HUES6 (cell line): ENCODE results near the gene ADGRA1.
"Not testable (repeated sequence)": the region's sequence is repeated elsewhere in the genome, so short reads cannot be mapped to it uniquely, and the experiment has no call there.

Experiments used
- H3K27ac ChIP-seq: 2 replicates; pipeline ENCODE4 v1.7.0; 2013; ENCODE audit warnings: low read depth, mild to moderate bottlenecking, low read length, inconsistent platforms
- H3K27me3 ChIP-seq: 2 replicates; pipeline ENCODE4 v1.6.1; 2013; ENCODE audit warnings: low read length; ENCODE audit not compliant: control insufficient read depth, insufficient read depth
- H3K36me3 ChIP-seq: 2 replicates; pipeline ENCODE4 v1.6.1; 2013; ENCODE audit warnings: low read length; ENCODE audit not compliant: control insufficient read depth, insufficient read depth
- H3K4me1 ChIP-seq: 2 replicates; pipeline ENCODE4 v1.6.1; 2013; ENCODE audit warnings: low read length; ENCODE audit not compliant: control insufficient read depth, insufficient read depth
- H3K4me3 ChIP-seq: 2 replicates; pipeline ENCODE4 v1.5.1; 2013; ENCODE audit warnings: low read depth, low read length
- H3K9ac ChIP-seq: one replicate; pipeline ENCODE4 v1.6.1; 2013; ENCODE audit warnings: mild to moderate bottlenecking, low read length
- H3K9me3 ChIP-seq: 2 replicates; pipeline ENCODE4 v1.6.1; 2013; ENCODE audit warnings: low read depth, low read length; ENCODE audit not compliant: control insufficient read depth, insufficient read depth

The ADGRA1 gene

DNA sequence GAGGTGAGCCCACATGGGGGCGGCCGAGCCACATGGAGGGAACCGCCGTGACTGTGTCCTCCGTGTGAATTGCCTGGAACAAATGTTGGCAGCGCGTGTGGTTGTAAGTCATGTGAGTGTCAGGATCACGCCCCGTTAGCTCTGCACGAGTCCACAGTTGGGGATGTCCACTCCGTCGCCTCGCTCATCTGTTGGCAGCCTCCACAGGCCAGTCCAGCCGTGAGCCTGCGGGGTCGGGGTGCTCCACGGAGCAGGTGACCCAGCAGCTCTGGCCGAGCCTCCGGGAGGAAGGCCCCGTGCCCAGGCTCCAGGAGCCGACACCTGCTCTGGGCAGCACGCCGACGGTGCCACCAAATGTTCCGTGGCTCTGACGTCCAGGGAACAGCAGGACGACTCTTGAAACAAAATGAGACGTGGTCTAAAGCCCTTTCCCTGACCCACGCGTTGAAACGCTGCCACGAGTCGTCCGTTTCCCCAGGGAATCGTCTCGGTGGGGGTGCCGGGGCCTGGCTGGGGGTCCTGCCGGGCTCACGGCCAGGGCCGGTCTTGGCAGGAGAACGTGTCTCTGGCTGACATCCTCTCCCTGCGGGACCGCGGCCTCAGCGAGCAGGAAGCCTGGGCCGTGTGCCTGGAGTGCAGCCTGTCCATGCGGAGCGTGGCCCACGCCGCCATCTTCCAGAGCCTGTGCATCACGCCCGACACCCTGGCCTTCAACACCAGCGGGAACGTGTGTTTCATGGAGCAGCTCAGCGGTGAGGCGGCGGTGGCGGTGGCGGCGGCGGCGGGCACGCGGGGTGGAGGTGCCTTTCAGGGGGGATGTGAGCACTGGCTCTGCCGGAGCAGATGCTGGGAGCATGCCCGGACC lies 79.3 kb downstream of the ADGRA1 start:
- Histone ChIP-seq H3K4me1 (peaks cover 12% of the 10 kb centered on the region), H3K9ac (no peak overlapping the region), H3K27ac (no peak overlapping the region), H3K4me3 (no peak overlapping the region), H3K27me3 (no peaks in the 10 kb centered on the region; the same call in 1 of the 2 replicates), H3K36me3 (peaks cover 35% of the 10 kb centered on the region), H3K9me3 (no peaks in the 10 kb centered on the region)

DNA sequence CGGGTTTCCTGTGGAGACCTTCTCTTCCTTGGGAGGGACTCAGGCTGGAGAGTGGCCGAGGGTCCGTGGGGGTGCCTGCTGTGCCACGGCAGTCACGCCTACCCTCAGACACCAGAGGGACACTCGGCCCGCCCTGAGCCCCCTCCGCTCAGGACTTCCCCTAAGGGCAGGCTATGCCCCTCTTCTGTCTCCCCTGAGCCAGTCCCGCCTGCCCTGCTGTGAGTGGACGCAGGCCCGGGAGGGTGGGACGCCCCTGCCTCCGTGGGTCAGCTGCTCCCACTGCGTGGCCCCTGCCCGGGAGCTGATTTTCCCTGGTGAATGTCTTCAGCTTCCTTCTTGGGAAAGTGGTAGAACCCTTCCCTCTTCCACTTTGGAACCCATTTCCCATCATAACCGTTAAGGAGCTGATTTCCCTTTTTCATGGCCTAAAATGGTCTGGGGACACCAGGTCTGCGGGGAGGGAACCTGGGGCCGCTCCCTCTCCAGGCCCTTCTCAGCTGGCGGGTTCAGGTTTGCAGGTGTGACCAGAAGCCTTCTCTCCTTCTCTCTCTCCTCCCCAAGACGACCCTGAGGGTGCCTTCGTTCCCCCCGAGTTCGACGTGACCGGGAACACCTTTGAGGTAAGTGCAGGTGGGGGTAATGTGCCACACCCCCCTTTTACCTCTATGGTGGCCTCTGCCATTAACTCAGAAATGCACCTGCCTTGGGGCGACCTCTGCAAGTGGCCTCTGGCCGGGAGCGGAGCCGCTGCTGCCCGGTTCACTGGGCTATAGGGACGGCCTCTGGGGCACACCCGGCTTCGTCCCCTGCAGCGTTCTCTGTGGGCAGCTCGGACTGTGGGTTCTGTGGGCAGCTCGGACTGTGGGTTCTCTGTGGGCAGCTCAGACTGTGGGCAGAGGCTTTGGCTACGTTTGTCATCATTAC lies 80.2 kb downstream of the ADGRA1 start:
- Histone ChIP-seq H3K27ac (no peak overlapping the region), H3K36me3 (peaks cover 27% of the 10 kb centered on the region), H3K27me3 (no peaks in the 10 kb centered on the region), H3K4me1 (peaks cover 10% of the 10 kb centered on the region), H3K9me3 (no peaks in the 10 kb centered on the region), H3K9ac (no peak overlapping the region), H3K4me3 (no peak overlapping the region)

GRCh38 chr10:133168617-133169031 lies 80.9 kb downstream of the ADGRA1 start:
- H3K27me3 ChIP-seq = no peaks in the 10 kb centered on the region
- H3K9ac ChIP-seq = no peak overlapping the region
- no peak overlapping the region for H3K27ac ChIP-seq
- no peaks in the 10 kb centered on the region for H3K9me3 ChIP-seq
- H3K4me1 ChIP-seq = peaks cover 10% of the 10 kb centered on the region
- peaks cover 27% of the 10 kb centered on the region for H3K36me3 ChIP-seq
- no peak overlapping the region for H3K4me3 ChIP-seq

DNA sequence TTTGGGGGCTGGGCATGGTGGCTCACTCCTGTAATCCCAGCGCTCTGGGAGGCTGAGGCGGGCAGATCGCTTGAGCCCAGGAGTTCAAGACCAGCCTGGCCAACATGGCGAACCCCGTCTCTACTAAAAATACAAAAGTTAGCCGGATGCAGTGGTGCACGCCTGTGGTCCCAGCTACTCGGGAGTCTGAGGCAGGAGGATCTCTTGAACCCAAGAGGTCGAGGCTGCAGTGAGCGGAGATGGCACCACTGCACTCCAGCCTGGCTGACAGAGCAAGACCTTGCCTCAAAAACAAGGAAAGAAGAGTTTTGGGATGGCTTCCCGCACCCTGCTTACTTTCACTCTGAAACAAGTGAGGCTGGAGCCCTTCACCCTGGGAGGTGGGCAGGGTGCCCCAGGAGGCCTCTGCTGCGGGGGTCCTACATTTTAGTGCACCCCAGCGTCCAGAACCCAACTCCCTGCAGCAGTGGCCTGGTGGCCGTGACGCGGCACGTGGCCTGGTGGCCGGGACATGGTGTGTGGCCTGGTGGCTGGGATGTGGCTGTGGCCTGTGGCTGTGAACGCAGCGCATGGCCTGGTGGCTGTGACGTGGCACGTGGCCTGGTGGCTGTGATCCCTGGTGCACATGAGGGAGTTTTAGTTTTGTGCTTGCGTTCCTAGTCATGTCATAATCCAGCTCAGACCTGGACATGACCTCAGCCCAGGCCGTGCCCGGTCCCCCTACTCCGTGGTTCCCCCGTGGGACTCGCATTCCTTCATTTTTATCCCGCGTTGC lies 81.6 kb downstream of the ADGRA1 start:
- peaks cover 27% of the 10 kb centered on the region for H3K36me3 ChIP-seq
- H3K27ac ChIP-seq = no peak overlapping the region
- peaks cover 6% of the 10 kb centered on the region for H3K4me1 ChIP-seq
- H3K4me3 ChIP-seq = no peak overlapping the region
- no peaks in the 10 kb centered on the region for H3K27me3 ChIP-seq
- no peak overlapping the region for H3K9ac ChIP-seq
- H3K9me3 ChIP-seq = no peaks in the 10 kb centered on the region

- Histone ChIP-seq H3K9me3 (peaks cover 3% of the 10 kb centered on the region; the same call in 1 of the 2 replicates), H3K27ac (no peak overlapping the region), H3K9ac (no peak overlapping the region), H3K27me3 (no peaks in the 10 kb centered on the region), H3K4me1 (no peaks in the 10 kb centered on the region), H3K4me3 (no peak overlapping the region), H3K36me3 (peaks cover 27% of the 10 kb centered on the region)
These were observed 82.4 kb downstream of the ADGRA1 start for GRCh38 chr10:133170092-133170491.

GRCh38 chr10:133173860-133174640 lies 86.3 kb downstream of the ADGRA1 start:
- Histone ChIP-seq H3K9ac (no peak overlapping the region), H3K9me3 (peaks cover 16% of the 10 kb centered on the region), H3K36me3 (peaks cover 7% of the 10 kb centered on the region; the same call in 1 of the 2 replicates), H3K4me1 (no peaks in the 10 kb centered on the region), H3K4me3 (no peak overlapping the region), H3K27me3 (no peaks in the 10 kb centered on the region), H3K27ac (no peak overlapping the region)

GRCh38 chr10:133174689-133175263 lies 87.1 kb downstream of the ADGRA1 start:
- H3K4me3 ChIP-seq = no peak overlapping the region
- peaks cover under 1% of the 10 kb centered on the region; the same call in 1 of the 2 replicates for H3K36me3 ChIP-seq
- no peak overlapping the region for H3K9ac ChIP-seq
- no peaks in the 10 kb centered on the region for H3K4me1 ChIP-seq
- H3K27ac ChIP-seq = no peak overlapping the region
- H3K27me3 ChIP-seq = no peaks in the 10 kb centered on the region
- H3K9me3 ChIP-seq = peaks cover 16% of the 10 kb centered on the region

DNA sequence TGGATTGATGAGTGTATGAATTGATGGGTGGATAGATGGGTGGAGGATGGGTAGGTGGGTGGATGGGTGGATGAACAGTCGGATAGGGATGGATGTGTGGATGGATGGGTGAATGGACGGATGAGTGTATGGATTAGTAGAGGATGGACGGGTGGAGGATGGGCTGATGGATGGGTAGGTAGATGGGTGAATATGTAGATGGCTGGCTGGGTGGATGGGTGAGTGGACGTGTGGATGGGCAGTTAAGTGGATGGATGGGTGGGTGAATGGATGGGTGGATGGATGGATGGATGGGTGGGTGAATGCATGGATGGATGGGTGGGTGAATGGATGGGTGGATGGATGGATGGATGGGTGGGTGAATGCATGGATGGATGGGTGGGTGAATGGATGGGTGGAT lies 87.9 kb downstream of the ADGRA1 start:
- not testable (repeated sequence) for H3K9ac ChIP-seq, H3K4me3 ChIP-seq, H3K27ac ChIP-seq, H3K4me1 ChIP-seq, H3K27me3 ChIP-seq, H3K36me3 ChIP-seq
- H3K9me3 ChIP-seq = peaks cover 16% of the 10 kb centered on the region

GRCh38 chr10:133176546-133176945 lies 88.8 kb downstream of the ADGRA1 start:
- Histone ChIP-seq H3K36me3 (no peaks in the 10 kb centered on the region), H3K4me3 (no peak overlapping the region), H3K9ac (no peak overlapping the region), H3K4me1 (no peaks in the 10 kb centered on the region), H3K27ac (no peak overlapping the region), H3K9me3 (peaks cover 16% of the 10 kb centered on the region), H3K27me3 (no peaks in the 10 kb centered on the region)
